CD8-positive, alpha-beta memory T cell (primary cell): Measurements from ENCODE around the gene CCDC3. TPM values are rescaled to one million over a fixed set of nuclear protein-coding genes. Genes with fewer than 3 reads are reported as not detected.

Experiments
- CTCF ChIA-PET: fragments of 350-600 bp; sonication (Branson Sonifier 250); formaldehyde crosslinking; loops from one replicate; lab custom pipeline; 2021; ENCODE audit warnings: antibody characterized with exemption; lab: Charles Lee
- POLR2A ChIA-PET: fragments of 350-600 bp; sonication (Branson Sonifier 250); formaldehyde crosslinking; loops from one replicate; lab custom pipeline; 2021; ENCODE audit warnings: antibody characterized with exemption; lab: Charles Lee
- DNase-seq, 5 donors: peaks; one replicate each; pipeline versions ENCODE4 v3.0.0 to v3.0.0-alpha.2; 2020 to 2022; ENCODE audit warnings: mixed read lengths in 1 of 5
- H3K27ac ChIP-seq: one replicate; pipeline ENCODE4 v1.7.0; 2013; ENCODE audit warnings: low read depth, mild to moderate bottlenecking, low read length, moderate library complexity
- H3K27me3 ChIP-seq: 2 replicates; pipeline ENCODE4 v1.7.0; 2013; ENCODE audit warnings: low read length, mild to moderate bottlenecking; ENCODE audit not compliant: insufficient read depth, poor library complexity, severe bottlenecking
- H3K36me3 ChIP-seq: 2 replicates; pipeline ENCODE4 v1.7.0; 2013; ENCODE audit warnings: mild to moderate bottlenecking, low read length, moderate library complexity; ENCODE audit not compliant: insufficient read depth
- H3K4me1 ChIP-seq: 2 replicates; pipeline ENCODE4 v1.7.0; 2013; ENCODE audit warnings: mild to moderate bottlenecking, low read length, moderate library complexity; ENCODE audit not compliant: insufficient read depth
- H3K4me3 ChIP-seq: 2 replicates; pipeline ENCODE4 v1.7.0; 2013; ENCODE audit warnings: mild to moderate bottlenecking, low read length
- H3K9me3 ChIP-seq: 2 replicates; pipeline ENCODE4 v1.7.0; 2013; ENCODE audit warnings: mild to moderate bottlenecking, low read length
- H3K27ac Mint-ChIP-seq, 8 donors: one replicate each; pipeline ENCODE4 v1.8.0; 2020 to 2021; ENCODE audit warnings: mixed read lengths in 8 of 8, mild to moderate bottlenecking in 6 of 8, inconsistent platforms in 3 of 8, moderate library complexity in 3 of 8
- H3K27me3 Mint-ChIP-seq, 2 donors: one replicate each; pipeline ENCODE4 v1.8.0; 2020 to 2021; ENCODE audit warnings: mixed read lengths in 2 of 2, mild to moderate bottlenecking in 1 of 2, moderate library complexity in 1 of 2
- H3K36me3 Mint-ChIP-seq, 3 donors: one replicate each; pipeline ENCODE4 v1.8.0; 2020 to 2021; ENCODE audit warnings: mixed read lengths in 3 of 3, inconsistent platforms in 1 of 3, mild to moderate bottlenecking in 1 of 3
- H3K4me1 Mint-ChIP-seq, 3 donors: one replicate each; pipeline ENCODE4 v1.8.0; 2020 to 2021; ENCODE audit warnings: mixed read lengths in 3 of 3, inconsistent platforms in 1 of 3, mild to moderate bottlenecking in 1 of 3
- H3K4me3 Mint-ChIP-seq, 7 donors: one replicate each; pipeline ENCODE4 v1.8.0; 2020 to 2021; ENCODE audit warnings: mixed read lengths in 7 of 7, mild to moderate bottlenecking in 6 of 7, moderate library complexity in 4 of 7, inconsistent platforms in 2 of 7
- H3K9me3 Mint-ChIP-seq, 5 donors: one replicate each; pipeline ENCODE4 v1.8.0; 2020 to 2022; ENCODE audit warnings: mixed read lengths in 5 of 5, mild to moderate bottlenecking in 3 of 5, moderate library complexity in 2 of 5, inconsistent platforms in 1 of 5
- polyA plus RNA-seq: library from polyadenylated mRNA; unstranded; fragments of 300-500 nt; fragmentation: Illumina TruSeq; gene quantifications from one replicate; pipeline ENCODE4 v1.2.3, GENCODE V29; 2021
- total RNA-seq, 2 experiments: library from RNA; stranded (reverse); gene quantifications; one replicate each; pipeline ENCODE4 v1.2.3, GENCODE V29; 2021

CCDC3 gene
- total and polyA plus RNA-seq, 3 experiments from 2014 or later = not detected

GRCh38 chr10:12971001-12971788, 30.3 kb downstream of the CCDC3 start:
- Histone ChIP-seq H3K9me3 (peaks cover 6% of the 10 kb centered on the region), H3K4me1 (no peaks in the 10 kb centered on the region), H3K36me3 (no peaks in the 10 kb centered on the region), H3K27me3 (no peaks in the 10 kb centered on the region), H3K27ac (no peak overlapping the region), H3K4me3 (no peak overlapping the region)
- H3K27ac Mint-ChIP-seq = no peak overlapping the region
- H3K27me3 Mint-ChIP-seq = peaks cover 12 to 17% of the 10 kb centered on the region in 2 donors
- no peak overlapping the region for H3K4me3 Mint-ChIP-seq
- H3K36me3 Mint-ChIP-seq = no peaks in the 10 kb centered on the region
- peaks cover 14 to 24% (median 18%) of the 10 kb centered on the region in 5 donors for H3K9me3 Mint-ChIP-seq
- ChIA-PET POLR2A (no interaction called here), CTCF (no interaction called here)
- H3K4me1 Mint-ChIP-seq = no peaks in the 10 kb centered on the region
- no peak for DNase-seq

- H3K4me1 Mint-ChIP-seq = no peaks in the 10 kb centered on the region
- H3K27me3 Mint-ChIP-seq = peaks cover 12 to 18% of the 10 kb centered on the region in 2 donors
- Histone ChIP-seq H3K27ac (no peak overlapping the region), H3K4me1 (no peaks in the 10 kb centered on the region), H3K27me3 (no peaks in the 10 kb centered on the region), H3K4me3 (no peak overlapping the region), H3K36me3 (no peaks in the 10 kb centered on the region), H3K9me3 (peaks cover 7% of the 10 kb centered on the region)
- H3K4me3 Mint-ChIP-seq = no peak overlapping the region
- POLR2A ChIA-PET = no interaction called here
- CTCF ChIA-PET = no interaction called here
- H3K27ac Mint-ChIP-seq = no peak overlapping the region
- H3K36me3 Mint-ChIP-seq = no peaks in the 10 kb centered on the region
- H3K9me3 Mint-ChIP-seq = peaks cover 14 to 25% (median 18%) of the 10 kb centered on the region in 5 donors
- no peak for DNase-seq
Measured at GRCh38 chr10:12969951-12970350, 31.6 kb downstream of the CCDC3 start.

- POLR2A ChIA-PET = no interaction called here
- CTCF ChIA-PET = no interaction called here
- no peaks in the 10 kb centered on the region for H3K4me1 Mint-ChIP-seq
- Histone ChIP-seq H3K9me3 (peaks cover 7% of the 10 kb centered on the region), H3K36me3 (no peaks in the 10 kb centered on the region), H3K27ac (no peak overlapping the region), H3K4me3 (no peak overlapping the region), H3K27me3 (no peaks in the 10 kb centered on the region), H3K4me1 (no peaks in the 10 kb centered on the region)
- no peak overlapping the region for H3K4me3 Mint-ChIP-seq
- H3K9me3 Mint-ChIP-seq = peaks cover 11 to 25% (median 18%) of the 10 kb centered on the region in 5 donors
- DNase-seq = no peak
- no peak overlapping the region for H3K27ac Mint-ChIP-seq
- H3K27me3 Mint-ChIP-seq = peaks cover 10 to 29% of the 10 kb centered on the region in 2 donors
- no peaks in the 10 kb centered on the region for H3K36me3 Mint-ChIP-seq
Measured at GRCh38 chr10:12966067-12966466, 35.4 kb downstream of the CCDC3 start.

GRCh38 chr10:12965571-12965970, 35.9 kb downstream of the CCDC3 start:
- H3K4me1 ChIP-seq = no peaks in the 10 kb centered on the region
- no peak overlapping the region for H3K27ac ChIP-seq
- H3K4me1 Mint-ChIP-seq = no peaks in the 10 kb centered on the region
- H3K36me3 Mint-ChIP-seq = no peaks in the 10 kb centered on the region
- H3K27me3 ChIP-seq = no peaks in the 10 kb centered on the region
- H3K9me3 ChIP-seq = peaks cover 7% of the 10 kb centered on the region
- ChIA-PET CTCF (no interaction called here), POLR2A (no interaction called here)
- H3K4me3 ChIP-seq = no peak overlapping the region
- no peaks in the 10 kb centered on the region for H3K36me3 ChIP-seq
- no peak overlapping the region for H3K27ac Mint-ChIP-seq
- no peak for DNase-seq
- H3K4me3 Mint-ChIP-seq = no peak overlapping the region
- peaks cover 11 to 25% (median 18%) of the 10 kb centered on the region in 5 donors for H3K9me3 Mint-ChIP-seq
- H3K27me3 Mint-ChIP-seq = peaks cover 11 to 33% of the 10 kb centered on the region in 2 donors

GRCh38 chr10:12962556-12962955, 39.0 kb downstream of the CCDC3 start:
- H3K9me3 Mint-ChIP-seq = peaks cover 6 to 12% (median 10%) of the 10 kb centered on the region in 5 donors
- H3K36me3 Mint-ChIP-seq = no peaks in the 10 kb centered on the region
- no peak overlapping the region for H3K27ac Mint-ChIP-seq
- H3K27me3 Mint-ChIP-seq = peaks cover 19 to 33% of the 10 kb centered on the region in 2 donors
- Histone ChIP-seq H3K27me3 (no peaks in the 10 kb centered on the region), H3K36me3 (no peaks in the 10 kb centered on the region), H3K4me1 (no peaks in the 10 kb centered on the region), H3K27ac (no peak overlapping the region), H3K4me3 (no peak overlapping the region), H3K9me3 (peaks cover 7% of the 10 kb centered on the region)
- no peaks in the 10 kb centered on the region for H3K4me1 Mint-ChIP-seq
- POLR2A ChIA-PET = no interaction called here
- H3K4me3 Mint-ChIP-seq = no peak overlapping the region
- CTCF ChIA-PET = no interaction called here
- DNase-seq = no peak

- H3K27ac Mint-ChIP-seq = no peak overlapping the region
- no peaks in the 10 kb centered on the region for H3K27me3 ChIP-seq
Measured at GRCh38 chr10:12961416-12962205, 39.9 kb downstream of the CCDC3 start.

GRCh38 chr10:12960941-12961340, 40.6 kb downstream of the CCDC3 start:
- Mint-ChIP-seq H3K27me3 (peaks cover 17 to 33% of the 10 kb centered on the region in 2 donors), H3K9me3 (peaks cover 0 to 5% (median 0%) of the 10 kb centered on the region in 5 donors), H3K4me3 (no peak overlapping the region), H3K36me3 (no peaks in the 10 kb centered on the region), H3K4me1 (no peaks in the 10 kb centered on the region), H3K27ac (no peak overlapping the region)
- CTCF ChIA-PET = no interaction called here
- no peaks in the 10 kb centered on the region for H3K9me3 ChIP-seq
- H3K27me3 ChIP-seq = no peaks in the 10 kb centered on the region
- H3K27ac ChIP-seq = no peak overlapping the region
- POLR2A ChIA-PET = no interaction called here
- H3K4me3 ChIP-seq = no peak overlapping the region
- H3K36me3 ChIP-seq = no peaks in the 10 kb centered on the region
- H3K4me1 ChIP-seq = no peaks in the 10 kb centered on the region
- DNase-seq = no peak

More at GRCh38 chr10:12961416-12962205, 39.9 kb downstream of the CCDC3 start:
- Histone ChIP-seq H3K27ac (no peak overlapping the region), H3K36me3 (no peaks in the 10 kb centered on the region), H3K4me3 (no peak overlapping the region), H3K4me1 (no peaks in the 10 kb centered on the region), H3K9me3 (peaks cover 5% of the 10 kb centered on the region)
- Mint-ChIP-seq H3K4me1 (no peaks in the 10 kb centered on the region), H3K9me3 (peaks cover 0 to 7% (median 4%) of the 10 kb centered on the region in 5 donors), H3K4me3 (no peak overlapping the region), H3K36me3 (no peaks in the 10 kb centered on the region), H3K27me3 (peaks cover 17 to 33% of the 10 kb centered on the region in 2 donors)
- POLR2A ChIA-PET = no interaction called here
- CTCF ChIA-PET = no interaction called here
- DNase-seq = no peak

GRCh38 chr10:12960334-12960898, 41.1 kb downstream of the CCDC3 start:
- H3K36me3 ChIP-seq = no peaks in the 10 kb centered on the region
- H3K4me3 ChIP-seq = no peak overlapping the region
- no peaks in the 10 kb centered on the region for H3K27me3 ChIP-seq
- H3K4me1 Mint-ChIP-seq = no peaks in the 10 kb centered on the region
- H3K9me3 ChIP-seq = no peaks in the 10 kb centered on the region
- ChIA-PET POLR2A (no interaction called here), CTCF (no interaction called here)
- peaks cover 18 to 29% of the 10 kb centered on the region in 2 donors for H3K27me3 Mint-ChIP-seq
- no peak overlapping the region for H3K4me3 Mint-ChIP-seq
- peaks cover 0 to 5% (median 0%) of the 10 kb centered on the region in 5 donors for H3K9me3 Mint-ChIP-seq
- no peaks in the 10 kb centered on the region for H3K4me1 ChIP-seq
- no peak overlapping the region for H3K27ac ChIP-seq
- H3K27ac Mint-ChIP-seq = no peak overlapping the region
- DNase-seq = no peak
- no peaks in the 10 kb centered on the region for H3K36me3 Mint-ChIP-seq
